Immature natural killer cell (primary cell): Measurements from ENCODE around the gene ACTL6A. TPM values are rescaled to one million over a fixed set of nuclear protein-coding genes. Genes with fewer than 3 reads are reported as not detected.

Experiments
- DNase-seq, 3 donors: peaks; one replicate each; pipeline ENCODE4 v3.0.0; 2022; ENCODE audit warnings: mixed read lengths in 1 of 3
- H3K27ac Mint-ChIP-seq, 6 donors: one replicate each; pipeline ENCODE4 v1.8.0; 2020; ENCODE audit warnings: mixed read lengths in 6 of 6, mild to moderate bottlenecking in 5 of 6, inconsistent platforms in 4 of 6, moderate library complexity in 3 of 6
- H3K27me3 Mint-ChIP-seq, 3 donors: one replicate each; pipeline ENCODE4 v1.8.0; 2020 to 2021; ENCODE audit warnings: low read depth in 3 of 3, mild to moderate bottlenecking in 3 of 3, mixed read lengths in 3 of 3, moderate library complexity in 3 of 3, inconsistent platforms in 1 of 3
- H3K36me3 Mint-ChIP-seq, 3 donors: one replicate each; pipeline ENCODE4 v1.8.0; 2020; ENCODE audit warnings: mixed read lengths in 3 of 3, inconsistent platforms in 2 of 3, mild to moderate bottlenecking in 2 of 3
- H3K4me1 Mint-ChIP-seq, 2 donors: one replicate each; pipeline ENCODE4 v1.8.0; 2020; ENCODE audit warnings: inconsistent platforms in 2 of 2, mild to moderate bottlenecking in 2 of 2, mixed read lengths in 2 of 2, moderate library complexity in 1 of 2
- H3K4me3 Mint-ChIP-seq, 5 donors: one replicate each; pipeline ENCODE4 v1.8.0; 2020; ENCODE audit warnings: mild to moderate bottlenecking in 5 of 5, mixed read lengths in 5 of 5, inconsistent platforms in 3 of 5, moderate library complexity in 3 of 5
- H3K9me3 Mint-ChIP-seq, 6 donors: one replicate each; pipeline ENCODE4 v1.8.0; 2020; ENCODE audit warnings: mild to moderate bottlenecking in 6 of 6, mixed read lengths in 6 of 6, inconsistent platforms in 4 of 6, moderate library complexity in 3 of 6
- polyA plus RNA-seq, 3 donors: library from polyadenylated mRNA; unstranded; fragments of 300-500 nt; fragmentation: Illumina TruSeq; gene quantifications; one replicate each; pipeline ENCODE4 v1.2.3, GENCODE V29; 2021

Gene ACTL6A
- polyA plus RNA-seq, 3 donors from 2014 or later = 25.6 to 46.1 (median 34.5) TPM

DNA sequence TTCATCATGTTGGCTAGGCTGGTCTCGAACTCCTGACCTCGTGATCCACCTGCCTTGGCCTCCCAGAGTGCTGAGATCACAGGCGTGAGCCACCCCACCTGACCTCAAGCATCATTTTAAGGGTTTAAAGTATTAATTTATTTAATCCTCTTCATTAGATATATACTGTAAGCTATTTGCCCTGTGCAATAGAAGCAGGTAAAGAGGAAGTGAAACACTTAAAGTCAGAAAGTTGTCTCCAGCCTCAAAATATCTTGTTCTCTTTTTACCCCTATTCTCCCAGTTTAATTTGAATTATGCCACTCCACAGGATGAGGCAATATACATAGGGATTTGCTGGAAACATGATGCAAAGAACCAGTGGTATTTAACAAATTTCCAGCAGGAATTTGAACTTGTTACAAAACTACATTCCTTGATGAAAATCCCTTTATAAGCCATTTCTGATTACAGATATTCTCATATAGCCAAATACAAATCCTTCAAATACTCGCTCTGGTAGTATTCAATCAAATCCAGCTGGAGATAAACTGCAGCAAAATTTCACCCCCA is 43.9 kb downstream of the ACTL6A start:
- H3K27ac Mint-ChIP-seq = peak overlapping the region; percentile 12 to 71 (median 28)
- peaks cover 3 to 17% (median 4%) of the 10 kb centered on the region in 3 donors for H3K27me3 Mint-ChIP-seq
- peaks cover 0 to 7% (median 4%) of the 10 kb centered on the region in 3 donors for H3K36me3 Mint-ChIP-seq
- peak overlapping the region; percentile 12 to 58 (median 15) for H3K4me3 Mint-ChIP-seq
- DNase-seq = no peak
- H3K4me1 Mint-ChIP-seq = peaks cover 38 to 61% of the 10 kb centered on the region in 2 donors
- no peaks in the 10 kb centered on the region for H3K9me3 Mint-ChIP-seq

GRCh38 chr3:179608931-179609720 is 46.4 kb downstream of the ACTL6A start:
- no peak for DNase-seq
- Mint-ChIP-seq H3K27ac (peak overlapping the region in 3 of 6 donors; percentile 0 to 43 (median 4)), H3K9me3 (no peaks in the 10 kb centered on the region), H3K4me3 (no peak overlapping the region), H3K4me1 (peaks cover 28 to 46% of the 10 kb centered on the region in 2 donors), H3K27me3 (peaks cover 3 to 12% (median 4%) of the 10 kb centered on the region in 3 donors), H3K36me3 (peaks cover 0 to 7% (median 4%) of the 10 kb centered on the region in 3 donors)

- peaks cover 0 to 7% (median 4%) of the 10 kb centered on the region in 3 donors for H3K36me3 Mint-ChIP-seq
- H3K27me3 Mint-ChIP-seq = peaks cover 0 to 3% (median 3%) of the 10 kb centered on the region in 3 donors
- H3K4me3 Mint-ChIP-seq = no peak overlapping the region
- H3K27ac Mint-ChIP-seq = no peak overlapping the region
- H3K9me3 Mint-ChIP-seq = no peaks in the 10 kb centered on the region
- H3K4me1 Mint-ChIP-seq = peaks cover 19 to 37% of the 10 kb centered on the region in 2 donors
- no peak for DNase-seq
Measured at GRCh38 chr3:179610066-179610465, 47.3 kb downstream of the ACTL6A start.

- H3K4me3 Mint-ChIP-seq = no peak overlapping the region
- DNase-seq = no peak
- H3K4me1 Mint-ChIP-seq = peaks cover 8 to 15% of the 10 kb centered on the region in 2 donors
- H3K36me3 Mint-ChIP-seq = peaks cover 6 to 11% (median 9%) of the 10 kb centered on the region in 3 donors
- H3K9me3 Mint-ChIP-seq = no peaks in the 10 kb centered on the region
- H3K27me3 Mint-ChIP-seq = no peaks in the 10 kb centered on the region
- no peak overlapping the region for H3K27ac Mint-ChIP-seq
Measured at GRCh38 chr3:179613807-179614206, 51.1 kb downstream of the ACTL6A start.

DNA sequence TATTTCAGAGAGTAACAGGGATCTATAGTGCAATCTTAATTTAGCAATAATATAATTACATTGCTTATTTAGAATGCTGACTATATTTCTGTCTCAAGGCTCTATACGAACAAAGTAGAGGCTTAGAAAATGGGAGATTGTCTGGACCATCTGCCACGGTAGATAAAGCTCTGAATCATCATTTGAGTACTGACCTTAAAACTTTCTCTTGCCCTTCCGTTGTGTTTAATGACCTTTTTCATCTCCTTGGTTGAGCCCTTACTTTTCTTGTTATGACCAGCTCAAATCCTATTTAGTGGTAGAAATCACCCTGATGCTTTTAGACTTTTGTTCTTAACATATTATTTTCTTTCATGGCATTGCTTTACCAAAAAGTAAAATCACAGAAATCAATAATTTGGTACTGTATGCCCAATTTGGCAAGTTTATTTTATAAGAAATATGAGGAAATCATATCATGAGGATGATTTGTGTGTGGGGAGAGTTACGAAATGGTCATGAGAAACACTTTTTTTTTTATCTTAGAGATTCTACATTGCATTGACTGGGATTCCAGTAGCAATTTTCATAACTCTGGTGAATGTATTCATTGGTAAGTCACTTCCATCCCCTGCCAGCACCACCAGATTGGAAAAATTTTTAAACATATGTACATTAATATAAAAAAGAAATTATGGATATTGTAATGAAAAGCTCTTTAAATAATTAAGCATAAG is 52.9 kb downstream of the ACTL6A start:
- Mint-ChIP-seq H3K4me1 (peaks cover 2 to 6% of the 10 kb centered on the region in 2 donors), H3K4me3 (no peak overlapping the region), H3K27me3 (peaks cover 0 to 1% (median 0%) of the 10 kb centered on the region in 3 donors), H3K9me3 (no peaks in the 10 kb centered on the region), H3K27ac (no peak overlapping the region), H3K36me3 (peaks cover 7 to 27% (median 13%) of the 10 kb centered on the region in 3 donors)
- DNase-seq = no peak

DNA sequence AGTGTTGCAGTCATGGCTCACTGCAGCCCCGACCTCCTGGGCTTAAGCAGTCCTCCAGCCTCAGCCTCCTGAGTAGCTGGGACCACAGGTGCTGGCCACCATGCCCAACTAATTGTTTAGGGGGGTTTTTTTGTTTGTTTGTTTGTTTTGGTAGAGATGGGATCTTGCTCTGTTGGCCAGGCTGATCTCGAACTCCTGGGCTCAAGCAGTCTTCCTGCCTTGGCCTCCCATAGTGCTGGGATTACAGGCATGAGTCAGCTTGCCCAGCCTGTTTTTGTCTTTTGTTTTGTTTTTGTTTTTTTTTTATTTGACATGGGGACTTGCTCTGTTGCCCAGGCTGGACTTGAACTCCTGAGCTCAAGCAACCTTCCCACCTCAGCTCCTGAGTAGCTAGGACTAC is 59.3 kb downstream of the ACTL6A start:
- Mint-ChIP-seq H3K27me3 (peaks cover 0 to 3% (median 1%) of the 10 kb centered on the region in 3 donors), H3K36me3 (peaks cover 27 to 61% (median 30%) of the 10 kb centered on the region in 3 donors), H3K4me3 (no peak overlapping the region), H3K27ac (no peak overlapping the region), H3K9me3 (no peaks in the 10 kb centered on the region), H3K4me1 (no peaks in the 10 kb centered on the region)
- no peak for DNase-seq

DNA sequence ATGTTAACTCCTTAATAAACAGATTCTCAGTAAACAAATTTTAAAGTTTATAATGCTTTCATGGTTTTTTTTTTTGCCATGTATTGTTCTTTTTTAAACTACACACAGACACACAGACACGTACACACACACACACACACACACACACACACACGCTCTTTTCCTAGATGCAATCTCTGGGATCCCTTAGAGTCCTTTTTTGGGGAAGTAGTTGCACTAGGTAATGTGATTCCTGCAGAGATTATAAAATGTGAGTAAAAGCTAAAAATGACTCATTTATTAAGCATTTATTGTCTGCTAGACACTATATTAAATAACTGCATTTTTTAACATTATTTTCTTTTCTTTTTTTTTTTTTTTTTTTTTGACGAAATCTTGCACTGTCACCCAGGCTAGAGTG is 61.7 kb downstream of the ACTL6A start:
- H3K9me3 Mint-ChIP-seq = no peaks in the 10 kb centered on the region
- H3K4me3 Mint-ChIP-seq = no peak overlapping the region
- H3K4me1 Mint-ChIP-seq = no peaks in the 10 kb centered on the region
- H3K27ac Mint-ChIP-seq = no peak overlapping the region
- no peak for DNase-seq
- peaks cover 21 to 47% (median 28%) of the 10 kb centered on the region in 3 donors for H3K36me3 Mint-ChIP-seq
- peaks cover 0 to 3% (median 1%) of the 10 kb centered on the region in 3 donors for H3K27me3 Mint-ChIP-seq

DNA sequence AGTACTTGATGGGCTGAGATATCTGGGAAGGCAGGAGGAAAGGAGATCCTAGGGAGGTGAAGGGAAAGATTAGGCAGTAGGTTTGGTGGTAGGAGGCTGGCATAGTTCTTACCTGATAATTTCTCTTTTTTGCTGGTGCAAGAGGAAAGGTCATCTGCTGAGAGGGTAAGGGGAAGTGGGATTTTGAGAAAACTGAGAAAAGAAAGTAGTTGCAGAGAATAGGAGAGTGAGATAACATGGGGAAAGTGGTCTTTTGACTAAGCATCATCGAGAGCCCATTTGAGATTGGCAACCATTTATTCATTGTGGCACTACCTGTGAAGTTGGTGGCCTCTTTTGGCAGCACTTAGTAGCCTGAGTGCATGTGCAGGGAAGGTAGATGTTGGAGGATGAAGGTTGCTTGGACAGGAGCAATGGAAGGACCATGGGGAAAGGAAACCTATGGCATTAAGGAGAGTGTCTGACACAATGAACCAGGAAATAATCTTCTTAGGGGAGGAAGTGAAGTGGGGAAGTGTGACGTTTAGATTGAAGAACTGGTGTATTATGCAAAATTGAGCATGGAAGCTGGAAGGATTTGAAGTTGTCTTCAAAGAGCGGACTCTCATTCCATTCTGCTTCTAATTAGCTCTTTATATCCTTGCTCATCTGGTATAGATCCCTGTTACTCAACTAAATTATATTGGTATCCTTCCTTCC is 68.2 kb downstream of the ACTL6A start:
- H3K4me3 Mint-ChIP-seq = no peak overlapping the region
- DNase-seq = no peak
- H3K36me3 Mint-ChIP-seq = peaks cover 0 to 6% (median under 1%) of the 10 kb centered on the region in 3 donors
- no peaks in the 10 kb centered on the region for H3K4me1 Mint-ChIP-seq
- H3K27me3 Mint-ChIP-seq = no peaks in the 10 kb centered on the region
- no peaks in the 10 kb centered on the region for H3K9me3 Mint-ChIP-seq
- H3K27ac Mint-ChIP-seq = no peak overlapping the region

Other genes with a start within 250 kb of the ACTL6A start
- 10 to 100 TPM; 40.0 to 54.8 (median 46.7) TPM for gene ZNF639, start 239.9 kb upstream of the ACTL6A start, polyA plus RNA-seq
- gene MFN1, start 215.2 kb upstream of the ACTL6A start, polyA plus RNA-seq = 10 to 100 TPM in 1 of 3 donors, 1 to 10 TPM in 2; 2.2 to 11.1 (median 8.6) TPM
- gene GNB4, start 111.5 kb upstream of the ACTL6A start, polyA plus RNA-seq = 10 to 100 TPM in 1 of 3 donors, 1 to 10 TPM in 2; 2.2 to 12.3 (median 3.0) TPM
- gene MRPL47, start 41.7 kb downstream of the ACTL6A start, polyA plus RNA-seq = 10 to 100 TPM; 49.0 to 61.8 (median 53.6) TPM
- gene NDUFB5, start 41.9 kb downstream of the ACTL6A start, polyA plus RNA-seq = 10 to 100 TPM; 39.9 to 74.5 (median 61.1) TPM
- gene USP13, start 90.1 kb downstream of the ACTL6A start, polyA plus RNA-seq = 1 to 10 TPM; 2.3 to 3.5 (median 2.6) TPM